Activated B cell treated with CpG ODN at 0.5 μM for 24 hours (primary cell): ENCODE results near the gene CERS1. TPM values are rescaled to one million over a fixed set of nuclear protein-coding genes. Genes with fewer than 3 reads are reported as not detected.

Experiments used
- ATAC-seq: fragments of 200-7000 bp; cut with Tn5 transposase; one replicate; pipeline ENCODE4 v1.10.0; 2021; ENCODE audit warnings: low read depth, mild to moderate bottlenecking, moderate library complexity
- CTCF ChIA-PET: fragments of 350-600 bp; sonication (Branson Sonifier 250); formaldehyde crosslinking; loops from one replicate; lab custom pipeline; 2021; ENCODE audit warnings: antibody characterized with exemption; lab: Charles Lee
- POLR2A ChIA-PET: fragments of 350-600 bp; sonication (Branson Sonifier 250); formaldehyde crosslinking; loops from one replicate; lab custom pipeline; 2021; ENCODE audit warnings: antibody characterized with exemption; lab: Charles Lee
- DNase-seq: peaks from one replicate; pipeline ENCODE4 v3.0.0; 2022
- H3K27ac Mint-ChIP-seq: one replicate; pipeline ENCODE4 v1.8.0; 2020; ENCODE audit warnings: mixed read lengths
- H3K27me3 Mint-ChIP-seq: one replicate; pipeline ENCODE4 v1.8.0; 2021; ENCODE audit warnings: mixed read lengths
- H3K36me3 Mint-ChIP-seq: one replicate; pipeline ENCODE4 v1.8.0; 2021; ENCODE audit warnings: low read depth, mixed read lengths
- H3K4me1 Mint-ChIP-seq: one replicate; pipeline ENCODE4 v1.8.0; 2021; ENCODE audit warnings: mixed read lengths
- H3K4me3 Mint-ChIP-seq: one replicate; pipeline ENCODE4 v1.8.0; 2020; ENCODE audit warnings: mild to moderate bottlenecking, mixed read lengths
- H3K9me3 Mint-ChIP-seq: one replicate; pipeline ENCODE4 v1.8.0; 2020; ENCODE audit warnings: mixed read lengths
- CTCF ChIP-seq: fragments of 200-600 bp; IDR thresholded peaks from one replicate; pipeline ENCODE4 v1.8.0; 2022; ENCODE audit warnings: antibody characterized with exemption, mild to moderate bottlenecking
- intact Hi-C: fragments of 100-400 bp; cut with micrococcal nuclease; formaldehyde crosslinking; loops from one replicate; pipeline ENCODE4 v1.15.1; 2024
- total RNA-seq: library from RNA; stranded (reverse); gene quantifications from 2 replicates; pipeline ENCODE4 v1.2.3, GENCODE V29; 2022

CERS1 gene
- total RNA-seq, 1 donor from 2014 or later = not detected

GRCh38 chr19:18850471-18851375 lies 45.2 kb downstream of the CERS1 start:
- peaks cover 48% of the 10 kb centered on the region for H3K4me1 Mint-ChIP-seq

GRCh38 chr19:18849838-18850400 lies 46.0 kb downstream of the CERS1 start:
- Mint-ChIP-seq H3K36me3 (peaks cover 89% of the 10 kb centered on the region), H3K27me3 (no peaks in the 10 kb centered on the region), H3K4me1 (peaks cover 55% of the 10 kb centered on the region), H3K9me3 (no peaks in the 10 kb centered on the region), H3K27ac (peak overlapping the region; percentile 76), H3K4me3 (peak overlapping the region; percentile 69)
- CTCF ChIA-PET = interaction anchor here (2.0 kb wide), 1 partner anchor 261 kb away, joined by 5 read pairs; the partner anchor contains the start of gene REX1BD
- DNase-seq = no peak
- peak; percentile 25 for ATAC-seq
- TF ChIP-seq CTCF = no peak
- POLR2A ChIA-PET = no interaction called here
- intact Hi-C loops = no loop called here

More at GRCh38 chr19:18850471-18851375, 45.2 kb downstream of the CERS1 start:
- ChIA-PET POLR2A (interaction anchor here (0.6 kb wide), 1 partner anchor 238 kb away, joined by 3 read pairs; no protein-coding TSS in a partner anchor), CTCF (interaction anchor here (1.5 to 2.0 kb wide), 2 partner anchors 257 to 262 kb away, joined by 3 to 5 read pairs; partner anchors contain the start of gene REX1BD)
- intact Hi-C loops = no loop called here
- Mint-ChIP-seq H3K4me3 (no peak overlapping the region), H3K36me3 (peaks cover 92% of the 10 kb centered on the region), H3K27ac (peak overlapping the region; percentile 76), H3K9me3 (no peaks in the 10 kb centered on the region), H3K27me3 (no peaks in the 10 kb centered on the region)
- ATAC-seq (no peak), DNase-seq (no peak)
- TF ChIP-seq CTCF = no peak

GRCh38 chr19:18848878-18849661 lies 46.9 kb downstream of the CERS1 start:
- H3K4me1 Mint-ChIP-seq = peaks cover 60% of the 10 kb centered on the region
- no peaks in the 10 kb centered on the region for H3K9me3 Mint-ChIP-seq
- H3K27ac Mint-ChIP-seq = peak overlapping the region; percentile 88
- peak; percentile 54 for ATAC-seq
- no peak for TF ChIP-seq CTCF
- no peaks in the 10 kb centered on the region for H3K27me3 Mint-ChIP-seq
- DNase-seq = no peak
- ChIA-PET CTCF (interaction anchor here (1.0 to 3.1 kb wide), 5 partner anchors 11 to 260 kb away, joined by 3 to 38 read pairs (median 8); partner anchors contain the start of genes REX1BD and UPF1), POLR2A (interaction anchor here (0.9 to 1.1 kb wide), 3 partner anchors 15 to 432 kb away, joined by 3 to 5 read pairs (median 3); partner anchors contain the start of gene UPF1)
- H3K36me3 Mint-ChIP-seq = peaks cover 81% of the 10 kb centered on the region
- H3K4me3 Mint-ChIP-seq = peak overlapping the region; percentile 69
- intact Hi-C loops = no loop called here

- peaks cover 70% of the 10 kb centered on the region for H3K36me3 Mint-ChIP-seq
- no peaks in the 10 kb centered on the region for H3K27me3 Mint-ChIP-seq
- no peak for TF ChIP-seq CTCF
- POLR2A ChIA-PET = interaction anchor here (0.6 to 1.6 kb wide), 11 partner anchors 9 to 431 kb away, joined by 3 to 6 read pairs (median 4); partner anchors contain the start of gene UPF1
- peaks cover 72% of the 10 kb centered on the region for H3K4me1 Mint-ChIP-seq
- H3K27ac Mint-ChIP-seq = no peak overlapping the region
- no peak for DNase-seq
- intact Hi-C loops = loop anchor here (1.0 kb wide), 4 partner anchors 254 to 397 kb away; no protein-coding TSS in a partner anchor
- no peak overlapping the region for H3K4me3 Mint-ChIP-seq
- H3K9me3 Mint-ChIP-seq = no peaks in the 10 kb centered on the region
- ATAC-seq = no peak
- CTCF ChIA-PET = interaction anchor here (0.7 to 3.1 kb wide), 28 partner anchors 10 to 397 kb away, joined by 3 to 38 read pairs (median 4); partner anchors contain the start of genes COMP, COPE, DDX49 and ELL
Observed at GRCh38 chr19:18847549-18848463, 48.2 kb downstream of the CERS1 start.
